ENCODE results near the gene GNA12.
"Not testable (repeated sequence)": the region's sequence is repeated elsewhere in the genome, so short reads cannot be mapped to it uniquely, and the experiment has no call there.

Gene GNA12

DNA sequence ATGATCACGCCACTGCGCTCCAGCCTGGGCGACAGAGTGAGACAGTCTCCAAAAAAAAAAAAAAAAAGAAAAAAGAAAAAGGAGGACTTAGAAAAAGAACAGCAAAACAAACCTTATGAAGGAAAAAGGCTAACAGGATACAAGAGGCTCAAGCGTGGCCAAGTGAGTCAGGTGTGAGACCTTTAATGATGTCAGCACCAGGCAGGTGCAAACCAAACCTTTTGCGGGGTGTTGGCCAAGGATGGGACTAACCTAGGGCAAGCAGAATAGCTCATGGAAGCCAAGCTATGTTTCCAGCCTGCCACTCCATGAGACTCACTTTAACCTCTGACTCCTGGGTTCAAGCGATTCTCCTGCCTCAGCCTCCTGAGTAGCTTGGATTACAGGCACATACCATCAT, 11.3 kb upstream of the GNA12 start:
- H3K9me3 ChIP-seq (ENCODE audit: control insufficient read depth in 1 of 2, low read length in 2 of 2): no peaks in the 10 kb centered on the region
- no peak overlapping the region for H3K4me3 ChIP-seq (ENCODE audit: low read depth in 1 of 2, low read length in 2 of 2)
- no peaks in the 10 kb centered on the region for H3K4me1 ChIP-seq (ENCODE audit: control insufficient read depth in 1 of 2, insufficient read depth in 2 of 2, low read length in 2 of 2)
- no peaks in the 10 kb centered on the region for H3K27me3 ChIP-seq (ENCODE audit: control insufficient read depth in 1 of 2, insufficient read depth in 2 of 2, low read length in 2 of 2)
- no peaks in the 10 kb centered on the region for H3K36me3 ChIP-seq (ENCODE audit: control insufficient read depth in 1 of 2, insufficient read depth in 2 of 2, low read length in 2 of 2)
- H3K27ac ChIP-seq (ENCODE audit: low read depth, low read length): no peak overlapping the region
- H3K9ac ChIP-seq (ENCODE audit: low read depth in 1 of 2, low read length in 2 of 2): no peak overlapping the region

DNA sequence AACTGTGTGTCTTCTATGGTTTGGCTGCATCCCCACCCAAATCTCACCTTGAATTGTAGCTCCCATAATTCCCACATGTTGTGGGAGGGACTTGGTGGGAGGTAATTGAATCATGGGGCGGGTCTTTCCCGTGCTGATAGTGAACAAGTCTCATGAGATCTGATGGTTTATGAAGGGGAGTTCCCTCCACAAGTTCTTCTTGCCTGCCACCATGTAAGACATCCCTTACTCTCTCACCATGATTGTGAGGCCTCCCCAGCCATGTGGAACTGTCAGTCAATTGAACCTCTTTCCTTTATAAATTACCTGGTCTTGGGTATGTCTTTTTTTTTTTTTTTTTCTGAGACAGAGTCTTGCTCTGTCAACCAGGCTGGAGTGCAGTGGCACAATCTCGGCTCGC, 9.4 kb upstream of the GNA12 start:
- H3K27ac ChIP-seq (ENCODE audit: low read depth, low read length); H3K36me3 ChIP-seq (ENCODE audit: control insufficient read depth in 1 of 2, insufficient read depth in 2 of 2, low read length in 2 of 2); H3K9ac ChIP-seq (ENCODE audit: low read depth in 1 of 2, low read length in 2 of 2); H3K4me1 ChIP-seq (ENCODE audit: control insufficient read depth in 1 of 2, insufficient read depth in 2 of 2, low read length in 2 of 2); H3K4me3 ChIP-seq (ENCODE audit: low read depth in 1 of 2, low read length in 2 of 2); H3K9me3 ChIP-seq (ENCODE audit: control insufficient read depth in 1 of 2, low read length in 2 of 2); H3K27me3 ChIP-seq (ENCODE audit: control insufficient read depth in 1 of 2, insufficient read depth in 2 of 2, low read length in 2 of 2): not testable (repeated sequence)

DNA sequence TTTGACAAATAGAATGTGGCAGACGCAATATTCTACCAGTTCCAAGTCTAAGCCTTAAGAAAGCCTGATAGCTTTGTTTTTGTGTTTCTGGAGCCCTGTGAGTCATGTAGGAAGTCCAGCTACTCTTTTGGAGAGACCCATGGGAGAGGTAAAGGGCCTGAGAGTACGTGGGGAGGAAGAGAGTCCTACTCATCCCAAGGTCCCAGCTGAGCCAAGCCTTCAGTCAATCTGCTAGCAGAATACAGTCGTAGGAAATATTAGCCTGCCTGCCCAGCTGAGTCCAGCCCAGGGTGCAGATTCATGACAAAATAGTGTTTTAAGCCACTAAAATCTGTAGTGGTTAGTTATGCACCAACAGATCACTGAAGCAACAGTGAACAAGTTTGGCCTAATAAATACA, 9.0 kb upstream of the GNA12 start:
- H3K9me3 ChIP-seq (ENCODE audit: control insufficient read depth in 1 of 2, low read length in 2 of 2): no peaks in the 10 kb centered on the region
- no peak overlapping the region for H3K4me3 ChIP-seq (ENCODE audit: low read depth in 1 of 2, low read length in 2 of 2)
- no peaks in the 10 kb centered on the region for H3K4me1 ChIP-seq (ENCODE audit: control insufficient read depth in 1 of 2, insufficient read depth in 2 of 2, low read length in 2 of 2)
- no peaks in the 10 kb centered on the region for H3K36me3 ChIP-seq (ENCODE audit: control insufficient read depth in 1 of 2, insufficient read depth in 2 of 2, low read length in 2 of 2)
- H3K9ac ChIP-seq (ENCODE audit: low read depth in 1 of 2, low read length in 2 of 2): no peak overlapping the region
- H3K27me3 ChIP-seq (ENCODE audit: control insufficient read depth in 1 of 2, insufficient read depth in 2 of 2, low read length in 2 of 2): no peaks in the 10 kb centered on the region
- no peak overlapping the region for H3K27ac ChIP-seq (ENCODE audit: low read depth, low read length)

DNA sequence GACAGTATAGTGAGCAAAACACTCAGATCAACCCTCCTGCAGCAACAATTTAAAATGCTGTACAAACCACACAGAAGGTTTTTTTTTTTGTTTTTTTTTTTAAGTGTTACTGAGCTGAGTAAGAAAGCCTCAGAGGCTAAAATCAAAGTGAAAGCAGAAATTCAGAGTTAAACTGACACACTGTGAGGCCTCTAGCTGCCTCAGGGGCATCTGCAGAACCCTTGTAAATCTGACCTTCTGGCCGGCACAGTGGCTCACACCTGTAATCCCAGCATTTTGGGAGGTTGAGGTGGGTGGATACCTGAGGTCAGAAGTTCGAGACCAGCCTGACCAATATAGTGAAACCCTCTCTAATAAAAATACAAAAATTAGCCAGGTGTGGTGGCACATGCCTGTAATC, 7.4 kb upstream of the GNA12 start:
- no peak overlapping the region for H3K4me3 ChIP-seq (ENCODE audit: low read depth in 1 of 2, low read length in 2 of 2)
- no peak overlapping the region for H3K27ac ChIP-seq (ENCODE audit: low read depth, low read length)
- no peaks in the 10 kb centered on the region for H3K27me3 ChIP-seq (ENCODE audit: control insufficient read depth in 1 of 2, insufficient read depth in 2 of 2, low read length in 2 of 2)
- no peaks in the 10 kb centered on the region for H3K36me3 ChIP-seq (ENCODE audit: control insufficient read depth in 1 of 2, insufficient read depth in 2 of 2, low read length in 2 of 2)
- H3K9me3 ChIP-seq (ENCODE audit: control insufficient read depth in 1 of 2, low read length in 2 of 2): no peaks in the 10 kb centered on the region
- H3K9ac ChIP-seq (ENCODE audit: low read depth in 1 of 2, low read length in 2 of 2): no peak overlapping the region
- H3K4me1 ChIP-seq (ENCODE audit: control insufficient read depth in 1 of 2, insufficient read depth in 2 of 2, low read length in 2 of 2): no peaks in the 10 kb centered on the region

DNA sequence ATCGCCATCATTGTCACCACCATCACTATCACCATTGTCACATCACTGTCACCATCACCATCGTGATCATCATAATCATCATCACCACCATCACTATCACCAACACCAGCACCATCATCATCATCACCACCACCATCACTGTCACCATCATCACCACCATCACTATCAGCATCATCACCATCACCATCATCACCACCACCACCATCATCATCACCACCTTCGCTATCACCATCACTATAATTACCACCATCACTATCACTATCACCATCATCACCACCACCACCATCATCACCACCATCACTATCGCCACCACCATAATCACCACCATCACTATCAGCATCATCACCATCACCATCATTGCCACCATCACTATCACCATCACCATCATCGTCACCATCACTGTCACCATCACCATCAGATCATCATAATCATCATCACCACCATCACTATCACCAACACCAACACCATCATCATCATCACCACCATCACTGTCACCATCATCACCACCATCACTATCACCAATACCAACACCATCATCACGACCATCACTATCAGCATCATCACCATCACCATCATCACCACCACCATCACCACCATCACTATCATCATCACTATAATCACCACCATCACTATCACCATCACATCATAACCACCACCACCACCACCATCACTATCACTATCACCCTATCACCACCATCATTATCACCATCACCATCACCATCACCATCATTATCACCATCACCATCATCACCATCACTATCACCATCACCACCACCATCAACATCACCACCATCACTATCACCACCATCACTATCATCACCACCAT, 6.0 kb upstream of the GNA12 start:
- H3K4me1 ChIP-seq (ENCODE audit: control insufficient read depth in 1 of 2, insufficient read depth in 2 of 2, low read length in 2 of 2): no peaks in the 10 kb centered on the region
- no peak overlapping the region for H3K27ac ChIP-seq (ENCODE audit: low read depth, low read length)
- no peak overlapping the region for H3K9ac ChIP-seq (ENCODE audit: low read depth in 1 of 2, low read length in 2 of 2)
- no peak overlapping the region for H3K4me3 ChIP-seq (ENCODE audit: low read depth in 1 of 2, low read length in 2 of 2)
- H3K36me3 ChIP-seq (ENCODE audit: control insufficient read depth in 1 of 2, insufficient read depth in 2 of 2, low read length in 2 of 2): no peaks in the 10 kb centered on the region
- no peaks in the 10 kb centered on the region for H3K9me3 ChIP-seq (ENCODE audit: control insufficient read depth in 1 of 2, low read length in 2 of 2)
- no peaks in the 10 kb centered on the region for H3K27me3 ChIP-seq (ENCODE audit: control insufficient read depth in 1 of 2, insufficient read depth in 2 of 2, low read length in 2 of 2)

DNA sequence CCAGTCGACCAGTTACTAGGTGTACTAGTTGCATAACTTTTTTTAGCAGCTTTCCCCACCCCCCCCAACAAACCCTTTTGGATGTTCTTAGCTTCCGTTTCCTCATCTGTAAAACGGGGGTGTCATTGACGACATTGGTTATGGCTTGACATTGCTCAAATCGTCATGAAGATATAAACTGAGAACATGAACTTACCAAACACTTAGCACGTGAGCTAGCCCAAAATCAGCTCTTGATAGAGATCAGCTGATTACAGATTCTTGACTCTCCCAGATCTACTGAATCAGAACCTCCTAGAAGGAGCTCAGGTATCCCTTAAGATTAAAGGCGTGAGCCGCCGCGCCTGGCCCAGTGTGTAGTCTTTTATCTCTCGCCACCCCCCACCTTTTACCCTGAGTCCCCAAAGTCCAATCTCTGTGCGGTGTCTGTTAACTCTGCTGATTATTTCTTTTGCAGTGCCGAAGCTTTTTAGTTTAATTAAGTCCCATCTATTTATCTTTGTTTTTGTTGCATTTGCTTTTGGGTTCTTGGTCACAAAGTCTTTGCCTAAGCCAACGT, 1.0 kb upstream of the GNA12 start:
- Histone ChIP-seq H3K9ac (ENCODE audit: low read depth in 1 of 2, low read length in 2 of 2) (peak overlapping the region; percentile 40 to 65), H3K4me3 (ENCODE audit: low read depth in 1 of 2, low read length in 2 of 2) (peak overlapping the region; percentile 72 to 86), H3K27ac (ENCODE audit: low read depth, low read length) (no peak overlapping the region)

DNA sequence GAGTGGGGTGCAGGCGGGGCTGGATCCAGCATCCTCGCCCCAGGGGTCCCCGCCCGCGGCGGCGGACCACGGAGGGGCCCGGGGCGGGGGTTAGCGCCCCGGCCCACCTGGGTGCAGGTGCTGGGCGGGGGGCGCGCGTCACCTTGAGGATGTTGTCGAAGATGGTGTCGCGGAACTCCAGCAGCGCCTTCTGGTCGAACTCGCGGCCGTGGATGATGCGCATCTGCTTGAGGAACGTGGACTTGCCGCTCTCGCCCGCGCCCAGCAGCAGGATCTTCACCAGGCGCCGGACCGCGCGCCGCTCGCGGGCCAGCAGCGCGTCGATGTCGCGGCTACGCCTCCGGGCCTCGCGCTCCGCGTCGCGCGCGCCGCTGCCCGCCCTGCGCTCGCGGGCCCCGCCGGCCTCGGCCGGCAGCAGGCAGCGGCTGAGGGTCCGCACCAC, 376 bp downstream of the GNA12 start:
- Histone ChIP-seq H3K4me3 (ENCODE audit: low read depth in 1 of 2, low read length in 2 of 2) (peak overlapping the region; percentile 69 to 71), H3K36me3 (ENCODE audit: control insufficient read depth in 1 of 2, insufficient read depth in 2 of 2, low read length in 2 of 2) (no peaks in the 10 kb centered on the region), H3K27me3 (ENCODE audit: control insufficient read depth in 1 of 2, insufficient read depth in 2 of 2, low read length in 2 of 2) (no peaks in the 10 kb centered on the region), H3K27ac (ENCODE audit: low read depth, low read length) (no peak overlapping the region), H3K9ac (ENCODE audit: low read depth in 1 of 2, low read length in 2 of 2) (peak overlapping the region; percentile 43 to 76), H3K9me3 (ENCODE audit: control insufficient read depth in 1 of 2, low read length in 2 of 2) (no peaks in the 10 kb centered on the region), H3K4me1 (ENCODE audit: control insufficient read depth in 1 of 2, insufficient read depth in 2 of 2, low read length in 2 of 2) (peaks cover 15 to 23% of the 10 kb centered on the region in 2 donors)

More for the DNA sequence above, 1.0 kb upstream of the GNA12 start:
- Histone ChIP-seq H3K36me3 (ENCODE audit: control insufficient read depth in 1 of 2, insufficient read depth in 2 of 2, low read length in 2 of 2) (no peaks in the 10 kb centered on the region), H3K4me1 (ENCODE audit: control insufficient read depth in 1 of 2, insufficient read depth in 2 of 2, low read length in 2 of 2) (peaks cover 15 to 19% of the 10 kb centered on the region in 2 donors), H3K9me3 (ENCODE audit: control insufficient read depth in 1 of 2, low read length in 2 of 2) (no peaks in the 10 kb centered on the region), H3K27me3 (ENCODE audit: control insufficient read depth in 1 of 2, insufficient read depth in 2 of 2, low read length in 2 of 2) (no peaks in the 10 kb centered on the region)

DNA sequence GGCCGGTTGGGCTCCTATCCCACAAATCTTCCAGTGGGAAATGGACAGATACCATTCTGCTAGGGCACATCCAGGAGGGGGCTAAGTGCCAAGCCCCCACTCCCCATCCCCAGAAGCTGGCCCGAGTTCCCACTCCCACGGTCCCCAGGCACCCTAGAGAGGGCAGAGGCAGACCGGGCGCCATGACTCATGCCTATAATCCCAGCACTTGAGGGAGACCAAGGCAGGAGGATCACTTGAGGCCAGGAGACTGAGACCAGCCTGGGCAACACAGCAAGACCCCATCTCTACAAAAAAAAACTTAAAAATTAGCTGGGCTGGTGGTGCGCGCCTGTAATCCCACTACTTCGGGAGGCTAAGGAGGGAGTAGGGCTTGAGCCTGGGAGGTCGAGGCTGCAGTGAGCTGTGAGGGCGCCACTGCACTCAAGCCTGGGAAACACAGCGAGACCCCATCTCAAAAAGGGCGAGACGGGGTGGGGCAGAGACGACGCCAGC, 870 bp downstream of the GNA12 start:
- Histone ChIP-seq H3K27me3 (ENCODE audit: control insufficient read depth in 1 of 2, insufficient read depth in 2 of 2, low read length in 2 of 2) (no peaks in the 10 kb centered on the region), H3K27ac (ENCODE audit: low read depth, low read length) (no peak overlapping the region), H3K9ac (ENCODE audit: low read depth in 1 of 2, low read length in 2 of 2) (peak overlapping the region in 1 of 2 donors; percentile 43), H3K4me1 (ENCODE audit: control insufficient read depth in 1 of 2, insufficient read depth in 2 of 2, low read length in 2 of 2) (peaks cover 15 to 23% of the 10 kb centered on the region in 2 donors), H3K9me3 (ENCODE audit: control insufficient read depth in 1 of 2, low read length in 2 of 2) (no peaks in the 10 kb centered on the region), H3K4me3 (ENCODE audit: low read depth in 1 of 2, low read length in 2 of 2) (peak overlapping the region; percentile 69 to 71), H3K36me3 (ENCODE audit: control insufficient read depth in 1 of 2, insufficient read depth in 2 of 2, low read length in 2 of 2) (no peaks in the 10 kb centered on the region)

DNA sequence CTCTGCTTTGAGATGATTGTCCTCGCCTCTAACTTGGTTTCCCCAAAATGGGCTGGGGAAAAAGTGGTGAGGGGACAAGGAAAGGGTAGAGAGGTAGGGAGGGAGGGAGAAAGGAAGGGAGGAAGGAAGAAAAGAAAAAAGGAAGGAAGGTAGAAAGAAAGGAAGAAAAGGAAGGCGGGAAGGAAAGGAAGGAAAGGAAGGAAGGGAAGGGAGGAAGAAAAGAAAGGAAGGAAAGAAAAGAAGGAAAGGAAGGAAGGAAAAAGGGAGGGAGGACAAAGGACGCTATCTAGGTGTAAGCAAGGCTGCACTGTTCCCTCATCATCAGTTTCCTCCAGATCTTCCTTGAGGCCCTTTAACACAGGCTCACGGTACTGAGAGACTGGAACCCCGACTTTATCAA, 2.2 kb downstream of the GNA12 start:
- Histone ChIP-seq H3K27me3 (ENCODE audit: control insufficient read depth in 1 of 2, insufficient read depth in 2 of 2, low read length in 2 of 2) (no peaks in the 10 kb centered on the region), H3K4me3 (ENCODE audit: low read depth in 1 of 2, low read length in 2 of 2) (no peak overlapping the region), H3K27ac (ENCODE audit: low read depth, low read length) (no peak overlapping the region), H3K36me3 (ENCODE audit: control insufficient read depth in 1 of 2, insufficient read depth in 2 of 2, low read length in 2 of 2) (no peaks in the 10 kb centered on the region), H3K4me1 (ENCODE audit: control insufficient read depth in 1 of 2, insufficient read depth in 2 of 2, low read length in 2 of 2) (peaks cover 15 to 30% of the 10 kb centered on the region in 2 donors), H3K9ac (ENCODE audit: low read depth in 1 of 2, low read length in 2 of 2) (no peak overlapping the region), H3K9me3 (ENCODE audit: control insufficient read depth in 1 of 2, low read length in 2 of 2) (no peaks in the 10 kb centered on the region)

DNA sequence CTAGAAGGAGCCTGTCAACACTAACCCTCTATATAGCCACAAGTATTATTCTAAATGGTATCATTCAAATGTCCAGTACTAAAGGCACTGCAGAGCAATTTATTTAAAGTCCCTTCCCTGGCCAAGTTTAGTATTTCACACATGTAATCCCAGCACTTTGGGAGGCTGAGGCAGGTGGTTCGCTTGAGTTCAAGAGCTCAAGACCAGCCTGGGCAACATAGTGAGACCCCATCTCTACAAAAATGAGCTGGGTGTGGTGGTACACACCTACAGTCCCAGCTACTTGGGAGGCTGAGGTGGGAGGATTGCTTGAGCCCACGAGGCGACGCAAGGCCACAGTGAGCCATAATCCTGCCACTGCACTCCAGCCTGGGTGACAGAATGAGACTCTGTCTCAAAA, 3.6 kb downstream of the GNA12 start:
- no peak overlapping the region for H3K27ac ChIP-seq (ENCODE audit: low read depth, low read length)
- H3K4me3 ChIP-seq (ENCODE audit: low read depth in 1 of 2, low read length in 2 of 2): no peak overlapping the region
- peaks cover 15 to 30% of the 10 kb centered on the region in 2 donors for H3K4me1 ChIP-seq (ENCODE audit: control insufficient read depth in 1 of 2, insufficient read depth in 2 of 2, low read length in 2 of 2)
- H3K27me3 ChIP-seq (ENCODE audit: control insufficient read depth in 1 of 2, insufficient read depth in 2 of 2, low read length in 2 of 2): no peaks in the 10 kb centered on the region
- H3K9ac ChIP-seq (ENCODE audit: low read depth in 1 of 2, low read length in 2 of 2): no peak overlapping the region
- H3K36me3 ChIP-seq (ENCODE audit: control insufficient read depth in 1 of 2, insufficient read depth in 2 of 2, low read length in 2 of 2): peaks cover 0 to 2% of the 10 kb centered on the region in 2 donors
- H3K9me3 ChIP-seq (ENCODE audit: control insufficient read depth in 1 of 2, low read length in 2 of 2): no peaks in the 10 kb centered on the region

All from duodenal mucosa (tissue), 2 donors.